GM12878 (cell line): ENCODE data around the gene LDLRAP1. TPM values are rescaled to one million over a fixed set of nuclear protein-coding genes. Genes with fewer than 3 reads are reported as not detected.

ENCODE experiments used
- EGR1 ChIP-seq, 2 experiments: IDR thresholded peaks; 1 replicate in 1 of 2; 2 replicates in 1 of 2; pipeline ENCODE4 v1.6.1; 2011 to 2012; ENCODE audit warnings: low read depth in 2 of 2, low read length in 2 of 2, borderline replicate concordance in 1 of 2, mild to moderate bottlenecking in 1 of 2, moderate library complexity in 1 of 2
- IKZF2 ChIP-seq, 2 experiments: fragments of 450-650 bp; IDR thresholded peaks; 2 replicates each; pipeline ENCODE4 v1.6.1; 2017; ENCODE audit warnings: mild to moderate bottlenecking in 2 of 2, moderate library complexity in 2 of 2
- MTA3 ChIP-seq: IDR thresholded peaks from 2 replicates; pipeline ENCODE4 v1.6.1; 2012; ENCODE audit warnings: low read length, inconsistent platforms, borderline replicate concordance
- NFIC ChIP-seq: IDR thresholded peaks from 2 replicates; pipeline ENCODE4 v1.6.1; 2012; ENCODE audit warnings: low read depth, mild to moderate bottlenecking, inconsistent platforms, low read length, moderate library complexity
- RAD21 ChIP-seq: IDR thresholded peaks from 2 replicates; pipeline ENCODE4 v1.6.1; 2011; ENCODE audit warnings: mild to moderate bottlenecking, low read depth, low read length, moderate library complexity; ENCODE audit not compliant: insufficient read depth
- SMAD1 ChIP-seq: fragments of 450-650 bp; IDR thresholded peaks from 2 replicates; pipeline ENCODE4 v1.6.1; 2018; ENCODE audit warnings: mild to moderate bottlenecking, low read depth; ENCODE audit not compliant: partially characterized antibody
- TCF7 ChIP-seq: IDR thresholded peaks from 2 replicates; pipeline ENCODE4 v1.6.1; 2014; ENCODE audit warnings: antibody characterized with exemption, borderline replicate concordance
- YBX1 ChIP-seq: fragments of 450-650 bp; IDR thresholded peaks from 2 replicates; pipeline ENCODE4 v1.6.1; 2016; ENCODE audit warnings: antibody characterized with exemption
- ZNF24 ChIP-seq: fragments of 450-650 bp; IDR thresholded peaks from 2 replicates; pipeline ENCODE4 v1.6.1; 2017; ENCODE audit warnings: antibody characterized with exemption, mild to moderate bottlenecking
- polyA plus RNA-seq, 11 experiments: library from polyadenylated mRNA; depleted of rRNA in 4 of 11; unstranded in 6 of 11; stranded (reverse) in 5 of 11; fragments of >200 nt; fragmentation: Nextera tagmentation in 4 of 11; fragmentation: Illumina TruSeq in 1 of 11; extraction: Ambion mirVana in 4 of 11; extraction: Trizol in 1 of 11; gene quantifications; 1 replicate in 1 of 11; 2 replicates in 10 of 11; pipeline versions ENCODE4 v1.2.1 to v1.2.3, GENCODE V29; 2011 to 2016; ENCODE audit warnings: inconsistent platforms in 2 of 11, missing spikeins in 2 of 11, low read depth in 1 of 11
- total RNA-seq, 4 experiments: library from RNA; depleted of rRNA in 3 of 4; stranded (reverse); fragments of >200 nt in 3 of 4; fragmentation: Illumina TruSeq in 1 of 4; extraction: Trizol in 1 of 4; gene quantifications; 2 replicates each; pipeline versions ENCODE4 v1.2.1 to v1.2.3, GENCODE V29; 2013 to 2021
- TF ChIP-seq, protein P1 (sequence below): fragments of 450-650 bp; formaldehyde crosslinking; IDR thresholded peaks from 2 replicates; pipeline ENCODE4 v1.4.0; 2020; ENCODE audit warnings: mild to moderate bottlenecking, moderate library complexity
- TF ChIP-seq, protein P2 (sequence below): IDR thresholded peaks from 2 replicates; pipeline ENCODE4 v1.6.1; 2012; ENCODE audit warnings: improper control_type of control experiment, low read depth, low read length; ENCODE audit not compliant: insufficient replicate concordance
- TF ChIP-seq, protein P3 (sequence below): fragments of 450-650 bp; conservative IDR thresholded peaks from 2 replicates; pipeline ENCODE4 v1.6.1; 2017; ENCODE audit warnings: mild to moderate bottlenecking, moderate library complexity
- TF ChIP-seq, protein P4 (sequence below): IDR thresholded peaks from 2 replicates; pipeline ENCODE4 v1.6.1; 2012; ENCODE audit warnings: low read length, inconsistent platforms
- TF ChIP-seq, protein P5 (sequence below): fragments of 450-650 bp; IDR thresholded peaks from 2 replicates; pipeline ENCODE4 v1.6.1; 2017; ENCODE audit warnings: borderline replicate concordance

LDLRAP1 gene
- total and polyA plus RNA-seq, 10 of the 15 experiments (the other 5 are each of a cell fraction or from before 2014, with no cell fraction given), result 0.43 to 37.6 (median 22.0) TPM

DNA sequence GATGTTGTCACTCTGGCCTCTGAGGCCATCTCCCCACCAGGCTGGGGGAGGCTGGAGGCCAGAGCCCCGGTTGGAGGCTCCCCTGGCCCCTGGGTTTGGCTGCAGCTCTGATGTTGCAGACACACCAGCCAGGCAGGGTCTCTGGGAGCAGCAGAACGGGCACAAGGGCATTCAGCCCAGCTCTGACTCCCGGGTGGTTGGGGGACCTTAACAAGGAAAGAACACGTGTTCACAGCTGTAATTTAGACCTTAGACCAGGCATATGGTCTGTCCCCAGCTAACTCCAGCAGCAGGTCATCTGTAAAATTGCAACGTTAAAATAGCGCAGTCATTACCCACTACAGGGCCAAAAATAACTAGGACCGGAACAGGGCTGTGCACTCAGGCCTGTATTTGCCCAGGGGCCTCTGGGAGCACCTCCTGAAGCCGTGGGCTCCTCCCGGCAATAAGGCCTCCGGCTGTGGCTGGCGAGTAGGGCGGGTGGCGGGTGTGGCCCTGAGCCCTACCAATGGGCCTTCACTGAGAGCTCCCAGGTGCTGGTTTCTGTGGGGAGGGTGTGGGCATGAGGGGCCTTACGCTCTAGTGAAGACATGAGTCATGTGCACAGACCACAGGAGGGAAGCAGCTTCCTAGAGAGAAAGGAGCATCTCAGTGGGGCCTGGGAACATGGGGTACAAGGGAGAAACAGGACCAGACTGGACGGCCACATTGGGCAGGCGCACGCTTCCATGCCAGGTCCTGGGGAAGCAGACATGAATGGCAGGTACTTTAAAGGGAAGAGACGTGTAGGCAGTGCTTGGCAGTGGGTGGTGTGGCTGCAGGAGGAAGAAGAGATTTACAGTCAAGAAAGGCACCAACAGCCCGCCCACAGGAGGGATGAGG is 6.1 kb downstream of the LDLRAP1 start (continued):
- no peak for TF ChIP-seq YBX1
- no peak; the same call in 1 of the 2 replicates for TF ChIP-seq RAD21
- TF ChIP-seq EGR1 (IDR thresholded peaks at IDR 0.05; ENCODE audit: borderline replicate concordance in 1 of 2, low read depth in 2 of 2, low read length in 2 of 2), result peak in 1 of 2 experiments; percentile 37; a peak in 1 of 3 replicates
- TF ChIP-seq, protein P1, sequence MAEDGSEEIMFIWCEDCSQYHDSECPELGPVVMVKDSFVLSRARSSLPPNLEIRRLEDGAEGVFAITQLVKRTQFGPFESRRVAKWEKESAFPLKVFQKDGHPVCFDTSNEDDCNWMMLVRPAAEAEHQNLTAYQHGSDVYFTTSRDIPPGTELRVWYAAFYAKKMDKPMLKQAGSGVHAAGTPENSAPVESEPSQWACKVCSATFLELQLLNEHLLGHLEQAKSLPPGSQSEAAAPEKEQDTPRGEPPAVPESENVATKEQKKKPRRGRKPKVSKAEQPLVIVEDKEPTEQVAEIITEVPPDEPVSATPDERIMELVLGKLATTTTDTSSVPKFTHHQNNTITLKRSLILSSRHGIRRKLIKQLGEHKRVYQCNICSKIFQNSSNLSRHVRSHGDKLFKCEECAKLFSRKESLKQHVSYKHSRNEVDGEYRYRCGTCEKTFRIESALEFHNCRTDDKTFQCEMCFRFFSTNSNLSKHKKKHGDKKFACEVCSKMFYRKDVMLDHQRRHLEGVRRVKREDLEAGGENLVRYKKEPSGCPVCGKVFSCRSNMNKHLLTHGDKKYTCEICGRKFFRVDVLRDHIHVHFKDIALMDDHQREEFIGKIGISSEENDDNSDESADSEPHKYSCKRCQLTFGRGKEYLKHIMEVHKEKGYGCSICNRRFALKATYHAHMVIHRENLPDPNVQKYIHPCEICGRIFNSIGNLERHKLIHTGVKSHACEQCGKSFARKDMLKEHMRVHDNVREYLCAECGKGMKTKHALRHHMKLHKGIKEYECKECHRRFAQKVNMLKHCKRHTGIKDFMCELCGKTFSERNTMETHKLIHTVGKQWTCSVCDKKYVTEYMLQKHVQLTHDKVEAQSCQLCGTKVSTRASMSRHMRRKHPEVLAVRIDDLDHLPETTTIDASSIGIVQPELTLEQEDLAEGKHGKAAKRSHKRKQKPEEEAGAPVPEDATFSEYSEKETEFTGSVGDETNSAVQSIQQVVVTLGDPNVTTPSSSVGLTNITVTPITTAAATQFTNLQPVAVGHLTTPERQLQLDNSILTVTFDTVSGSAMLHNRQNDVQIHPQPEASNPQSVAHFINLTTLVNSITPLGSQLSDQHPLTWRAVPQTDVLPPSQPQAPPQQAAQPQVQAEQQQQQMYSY, result no peak
- TF ChIP-seq TCF7, result no peak
- TF ChIP-seq, protein P2, sequence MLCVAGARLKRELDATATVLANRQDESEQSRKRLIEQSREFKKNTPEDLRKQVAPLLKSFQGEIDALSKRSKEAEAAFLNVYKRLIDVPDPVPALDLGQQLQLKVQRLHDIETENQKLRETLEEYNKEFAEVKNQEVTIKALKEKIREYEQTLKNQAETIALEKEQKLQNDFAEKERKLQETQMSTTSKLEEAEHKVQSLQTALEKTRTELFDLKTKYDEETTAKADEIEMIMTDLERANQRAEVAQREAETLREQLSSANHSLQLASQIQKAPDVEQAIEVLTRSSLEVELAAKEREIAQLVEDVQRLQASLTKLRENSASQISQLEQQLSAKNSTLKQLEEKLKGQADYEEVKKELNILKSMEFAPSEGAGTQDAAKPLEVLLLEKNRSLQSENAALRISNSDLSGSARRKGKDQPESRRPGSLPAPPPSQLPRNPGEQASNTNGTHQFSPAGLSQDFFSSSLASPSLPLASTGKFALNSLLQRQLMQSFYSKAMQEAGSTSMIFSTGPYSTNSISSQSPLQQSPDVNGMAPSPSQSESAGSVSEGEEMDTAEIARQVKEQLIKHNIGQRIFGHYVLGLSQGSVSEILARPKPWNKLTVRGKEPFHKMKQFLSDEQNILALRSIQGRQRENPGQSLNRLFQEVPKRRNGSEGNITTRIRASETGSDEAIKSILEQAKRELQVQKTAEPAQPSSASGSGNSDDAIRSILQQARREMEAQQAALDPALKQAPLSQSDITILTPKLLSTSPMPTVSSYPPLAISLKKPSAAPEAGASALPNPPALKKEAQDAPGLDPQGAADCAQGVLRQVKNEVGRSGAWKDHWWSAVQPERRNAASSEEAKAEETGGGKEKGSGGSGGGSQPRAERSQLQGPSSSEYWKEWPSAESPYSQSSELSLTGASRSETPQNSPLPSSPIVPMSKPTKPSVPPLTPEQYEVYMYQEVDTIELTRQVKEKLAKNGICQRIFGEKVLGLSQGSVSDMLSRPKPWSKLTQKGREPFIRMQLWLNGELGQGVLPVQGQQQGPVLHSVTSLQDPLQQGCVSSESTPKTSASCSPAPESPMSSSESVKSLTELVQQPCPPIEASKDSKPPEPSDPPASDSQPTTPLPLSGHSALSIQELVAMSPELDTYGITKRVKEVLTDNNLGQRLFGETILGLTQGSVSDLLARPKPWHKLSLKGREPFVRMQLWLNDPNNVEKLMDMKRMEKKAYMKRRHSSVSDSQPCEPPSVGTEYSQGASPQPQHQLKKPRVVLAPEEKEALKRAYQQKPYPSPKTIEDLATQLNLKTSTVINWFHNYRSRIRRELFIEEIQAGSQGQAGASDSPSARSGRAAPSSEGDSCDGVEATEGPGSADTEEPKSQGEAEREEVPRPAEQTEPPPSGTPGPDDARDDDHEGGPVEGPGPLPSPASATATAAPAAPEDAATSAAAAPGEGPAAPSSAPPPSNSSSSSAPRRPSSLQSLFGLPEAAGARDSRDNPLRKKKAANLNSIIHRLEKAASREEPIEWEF, result no peak
- peak; percentile 96 to 97 for TF ChIP-seq IKZF2 (IDR thresholded peaks at IDR 0.05)
- no peak for TF ChIP-seq MTA3
- TF ChIP-seq ZNF24, result no peak; the same call in 1 of the 2 replicates
- TF ChIP-seq SMAD1, result no peak
- TF ChIP-seq, protein P3, sequence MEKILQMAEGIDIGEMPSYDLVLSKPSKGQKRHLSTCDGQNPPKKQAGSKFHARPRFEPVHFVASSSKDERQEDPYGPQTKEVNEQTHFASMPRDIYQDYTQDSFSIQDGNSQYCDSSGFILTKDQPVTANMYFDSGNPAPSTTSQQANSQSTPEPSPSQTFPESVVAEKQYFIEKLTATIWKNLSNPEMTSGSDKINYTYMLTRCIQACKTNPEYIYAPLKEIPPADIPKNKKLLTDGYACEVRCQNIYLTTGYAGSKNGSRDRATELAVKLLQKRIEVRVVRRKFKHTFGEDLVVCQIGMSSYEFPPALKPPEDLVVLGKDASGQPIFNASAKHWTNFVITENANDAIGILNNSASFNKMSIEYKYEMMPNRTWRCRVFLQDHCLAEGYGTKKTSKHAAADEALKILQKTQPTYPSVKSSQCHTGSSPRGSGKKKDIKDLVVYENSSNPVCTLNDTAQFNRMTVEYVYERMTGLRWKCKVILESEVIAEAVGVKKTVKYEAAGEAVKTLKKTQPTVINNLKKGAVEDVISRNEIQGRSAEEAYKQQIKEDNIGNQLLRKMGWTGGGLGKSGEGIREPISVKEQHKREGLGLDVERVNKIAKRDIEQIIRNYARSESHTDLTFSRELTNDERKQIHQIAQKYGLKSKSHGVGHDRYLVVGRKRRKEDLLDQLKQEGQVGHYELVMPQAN, result no peak
- TF ChIP-seq, protein P4, sequence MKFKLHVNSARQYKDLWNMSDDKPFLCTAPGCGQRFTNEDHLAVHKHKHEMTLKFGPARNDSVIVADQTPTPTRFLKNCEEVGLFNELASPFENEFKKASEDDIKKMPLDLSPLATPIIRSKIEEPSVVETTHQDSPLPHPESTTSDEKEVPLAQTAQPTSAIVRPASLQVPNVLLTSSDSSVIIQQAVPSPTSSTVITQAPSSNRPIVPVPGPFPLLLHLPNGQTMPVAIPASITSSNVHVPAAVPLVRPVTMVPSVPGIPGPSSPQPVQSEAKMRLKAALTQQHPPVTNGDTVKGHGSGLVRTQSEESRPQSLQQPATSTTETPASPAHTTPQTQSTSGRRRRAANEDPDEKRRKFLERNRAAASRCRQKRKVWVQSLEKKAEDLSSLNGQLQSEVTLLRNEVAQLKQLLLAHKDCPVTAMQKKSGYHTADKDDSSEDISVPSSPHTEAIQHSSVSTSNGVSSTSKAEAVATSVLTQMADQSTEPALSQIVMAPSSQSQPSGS, result no peak; the same call in 1 of the 2 replicates
- TF ChIP-seq, protein P5, sequence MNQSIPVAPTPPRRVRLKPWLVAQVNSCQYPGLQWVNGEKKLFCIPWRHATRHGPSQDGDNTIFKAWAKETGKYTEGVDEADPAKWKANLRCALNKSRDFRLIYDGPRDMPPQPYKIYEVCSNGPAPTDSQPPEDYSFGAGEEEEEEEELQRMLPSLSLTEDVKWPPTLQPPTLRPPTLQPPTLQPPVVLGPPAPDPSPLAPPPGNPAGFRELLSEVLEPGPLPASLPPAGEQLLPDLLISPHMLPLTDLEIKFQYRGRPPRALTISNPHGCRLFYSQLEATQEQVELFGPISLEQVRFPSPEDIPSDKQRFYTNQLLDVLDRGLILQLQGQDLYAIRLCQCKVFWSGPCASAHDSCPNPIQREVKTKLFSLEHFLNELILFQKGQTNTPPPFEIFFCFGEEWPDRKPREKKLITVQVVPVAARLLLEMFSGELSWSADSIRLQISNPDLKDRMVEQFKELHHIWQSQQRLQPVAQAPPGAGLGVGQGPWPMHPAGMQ, result no peak
- peak; percentile 90 for TF ChIP-seq NFIC
